T47D (cell line): ENCODE measurements around the gene UPK1A.

Experiments
- DNase-seq, 2 experiments: peaks; one replicate each; pipeline versions ENCODE4 v3.0.0 to v3.0.0-alpha.2; 2011 to 2012; ENCODE audit warnings: low read depth in 1 of 2, low spot score in 1 of 2
- JUND ChIP-seq: IDR thresholded peaks from 2 replicates; pipeline ENCODE4 v1.6.1; 2012; ENCODE audit warnings: low read depth
- in situ Hi-C: cut with HindIII; loops from 2 replicates; pipeline ENCODE4 v1.10.0; 2016; ENCODE audit warnings: low sequenced_read_pairs, low pct_unique_long_range_greater_than_20kb

UPK1A gene

DNA sequence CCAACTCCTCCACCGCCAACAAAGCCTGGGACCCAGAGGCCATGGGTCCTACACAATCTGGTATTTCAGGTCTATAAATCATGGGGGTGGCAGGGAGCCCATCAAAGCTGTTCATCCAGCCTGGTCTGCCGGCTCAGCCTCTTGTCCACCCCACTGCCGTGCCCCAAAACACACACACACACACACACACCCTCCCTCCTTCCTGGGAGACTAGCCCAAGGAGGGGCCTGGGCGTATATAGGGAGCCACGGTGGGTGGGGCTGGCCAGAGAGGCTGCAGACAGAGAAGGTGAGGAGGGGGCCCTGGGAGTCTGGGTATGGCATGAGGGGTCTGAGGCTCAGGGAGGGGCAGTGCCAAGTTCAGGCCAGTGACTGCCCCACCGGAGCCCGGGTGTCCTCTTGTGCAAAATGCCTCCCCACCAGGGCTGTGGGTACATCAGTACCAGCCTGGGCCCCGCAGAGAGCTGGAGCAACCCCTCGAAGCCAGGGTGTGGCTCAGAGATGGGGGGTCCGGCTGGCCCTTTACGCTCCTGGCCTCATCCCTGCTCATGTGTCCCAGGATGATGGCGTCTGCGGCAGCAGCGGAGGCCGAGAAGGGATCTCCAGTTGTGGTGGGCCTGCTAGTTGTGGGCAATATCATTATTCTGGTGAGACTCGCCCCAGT lies at the start of gene UPK1A:
Gene UPK1A (plus strand): TSS at position 267 of the 663 bp plus-strand sequence. CDS start 296 bp downstream, at position 563.
- TF ChIP-seq JUND, result no peak
- in situ Hi-C loops, result no loop called here
- DNase-seq, result peak; percentile 21 to 78

DNA sequence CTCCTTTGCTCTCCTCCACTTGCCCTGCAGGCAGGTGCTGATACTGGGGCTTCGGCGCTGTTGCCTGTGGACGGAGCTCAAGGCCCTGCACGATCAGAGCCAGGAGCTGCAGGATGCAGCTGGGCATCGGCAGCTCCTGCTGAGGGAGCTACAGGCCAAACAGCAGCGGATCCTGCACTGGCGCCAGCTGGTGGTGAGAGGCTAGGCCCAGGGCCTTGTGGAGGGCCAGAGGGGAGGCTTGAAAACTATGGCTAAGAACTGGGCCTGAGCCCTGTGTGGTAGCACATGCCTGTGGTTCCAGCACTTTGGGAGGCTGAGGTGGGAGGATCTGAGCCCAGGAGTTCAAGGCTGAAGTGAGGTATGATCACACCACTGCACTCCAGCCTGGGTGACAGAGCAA lies 47.5 kb upstream of the UPK1A start:
- TF ChIP-seq JUND, result no peak
- no peak for DNase-seq
- in situ Hi-C loops, result no loop called here

DNA sequence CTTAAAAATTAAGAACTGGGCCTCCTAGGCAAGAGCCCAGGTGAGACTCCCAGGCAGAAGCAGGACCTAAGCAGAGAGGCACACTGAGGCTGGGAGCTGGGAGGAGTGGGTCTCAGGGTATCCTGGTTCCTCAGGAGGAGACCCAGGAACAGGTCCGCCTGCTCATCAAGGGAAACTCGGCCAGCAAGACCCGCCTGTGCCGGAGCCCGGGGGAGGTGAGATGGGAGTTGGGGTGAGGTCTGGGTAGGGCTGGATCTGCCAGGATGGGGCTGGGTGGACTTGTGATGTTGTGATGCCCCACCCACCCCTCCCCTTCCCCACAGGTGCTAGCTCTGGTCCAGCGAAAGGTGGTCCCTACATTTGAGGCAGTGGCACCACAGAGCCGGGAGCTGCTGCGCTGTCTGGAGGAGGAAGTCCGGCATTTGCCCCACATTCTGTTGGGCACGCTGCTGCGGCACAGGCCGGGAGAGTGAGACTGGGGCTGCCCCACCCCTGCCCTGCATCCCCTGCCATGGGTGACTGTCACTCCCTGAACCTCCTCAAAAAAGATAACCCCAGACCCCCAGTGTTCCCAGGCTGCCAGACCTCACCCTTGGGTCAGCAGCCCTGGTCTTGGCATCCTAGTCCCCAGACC lies 46.9 kb upstream of the UPK1A start:
- TF ChIP-seq JUND, result no peak
- DNase-seq, result no peak
- in situ Hi-C loops, result no loop called here

DNA sequence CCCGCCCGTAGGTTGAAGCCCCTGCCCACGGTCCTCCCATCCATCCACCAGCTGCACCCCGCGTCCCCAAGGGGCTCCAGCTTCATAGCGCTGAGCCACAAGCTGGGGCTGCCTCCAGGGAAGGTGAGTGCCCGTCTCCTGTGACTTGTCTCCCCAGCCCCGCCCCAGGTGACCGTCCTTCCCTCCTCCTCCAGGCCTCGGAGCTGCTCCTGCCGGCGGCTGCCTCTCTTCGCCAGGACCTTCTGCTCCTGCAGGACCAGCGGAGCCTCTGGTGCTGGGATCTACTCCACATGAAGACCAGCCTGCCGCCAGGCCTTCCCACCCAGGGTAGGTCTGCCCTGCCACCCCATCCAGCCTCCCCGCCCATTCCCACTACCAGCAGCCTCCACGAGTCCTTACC lies 46.3 kb upstream of the UPK1A start:
- no peak for DNase-seq
- TF ChIP-seq JUND, result no peak
- in situ Hi-C loops, result no loop called here

DNA sequence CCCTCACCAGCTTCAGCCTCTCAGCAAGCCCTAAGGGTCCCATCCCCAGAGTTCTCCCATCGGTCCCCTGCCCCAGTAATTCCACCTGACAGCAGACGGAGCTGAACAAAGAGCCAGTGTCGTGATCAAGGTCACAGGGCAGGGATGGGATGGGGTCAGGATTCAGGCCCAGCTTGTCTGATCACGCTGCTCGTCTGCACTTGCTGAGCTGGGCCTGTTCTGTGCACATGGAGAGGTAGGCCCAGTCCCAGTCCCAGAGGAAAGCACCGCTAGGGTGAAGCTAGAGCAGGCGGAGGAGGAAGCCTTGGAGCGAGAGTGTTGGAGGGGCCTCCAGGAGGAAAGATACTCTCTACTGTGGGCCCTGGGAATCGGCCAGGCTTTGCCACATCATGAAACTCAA lies 44.6 kb upstream of the UPK1A start:
- in situ Hi-C loops, result no loop called here
- DNase-seq, result no peak
- no peak for TF ChIP-seq JUND

DNA sequence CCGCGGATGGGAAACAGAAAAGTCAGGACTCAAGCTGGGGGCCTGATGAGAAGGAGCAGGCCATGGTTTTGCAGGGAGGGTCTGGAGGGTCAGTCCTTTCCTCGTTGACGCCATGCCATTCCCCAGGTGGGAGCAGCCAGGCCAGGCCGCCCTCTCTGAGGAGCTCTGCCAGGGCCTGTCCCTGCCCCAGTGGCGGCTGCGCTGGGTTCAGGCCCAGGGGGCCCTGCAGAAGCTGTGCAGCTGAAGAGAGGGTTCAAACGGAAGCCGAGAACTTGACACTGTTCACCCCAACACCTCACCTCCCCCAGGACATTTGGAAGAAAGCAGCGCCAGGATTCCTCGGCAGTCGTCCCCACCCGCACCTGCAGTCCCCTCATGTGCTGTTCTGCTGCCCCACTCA lies 43.6 kb upstream of the UPK1A start:
- no peak for DNase-seq
- in situ Hi-C loops, result no loop called here
- TF ChIP-seq JUND, result no peak

DNA sequence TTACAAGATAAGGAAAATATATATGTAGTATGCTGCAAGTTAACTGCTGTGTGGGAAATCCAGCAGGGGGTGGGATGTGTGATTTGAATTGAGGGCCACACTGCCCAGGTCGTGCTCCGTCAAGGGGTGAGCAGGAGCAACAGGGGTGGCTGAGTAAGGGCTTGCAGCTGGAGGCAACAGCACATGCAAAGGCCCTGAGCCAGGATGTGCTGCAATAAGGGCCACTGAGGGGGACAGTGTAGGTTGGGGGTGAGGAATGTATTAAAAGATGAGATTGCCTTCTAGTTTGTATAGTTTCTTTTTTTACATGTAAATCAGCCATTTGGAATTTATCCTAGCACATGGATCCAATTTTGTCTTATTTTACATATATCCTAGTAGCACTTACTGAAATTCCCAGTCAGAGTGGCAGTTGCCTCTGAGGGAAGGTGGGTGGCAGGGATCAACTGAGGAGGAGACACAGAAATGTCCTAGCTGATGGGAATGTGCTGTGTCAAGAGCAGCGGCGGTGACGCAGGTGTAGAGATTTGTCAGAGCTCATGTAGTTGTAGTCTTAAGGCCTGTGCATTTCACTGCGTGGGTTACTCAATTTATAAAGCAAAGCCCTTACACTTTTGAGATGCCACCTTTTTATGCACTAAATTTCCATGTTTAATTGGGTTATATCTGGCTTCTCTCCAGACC lies 42.8 kb upstream of the UPK1A start:
- no peak for TF ChIP-seq JUND
- no peak for DNase-seq
- in situ Hi-C loops, result no loop called here

DNA sequence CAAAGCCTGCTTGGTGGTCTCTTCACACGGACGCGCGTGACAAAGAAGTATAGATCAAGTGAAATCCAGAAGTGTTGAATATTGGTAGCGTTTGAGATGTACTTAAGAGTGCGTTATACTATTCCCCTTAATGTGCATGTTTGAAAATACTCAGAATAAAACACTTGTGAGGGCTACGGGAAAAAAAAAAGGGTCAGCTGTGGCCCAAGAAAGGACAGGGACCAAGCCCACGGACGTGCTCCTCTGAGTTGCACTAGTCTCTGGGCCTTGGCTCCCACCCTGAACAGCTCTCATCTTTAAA lies 38.1 kb upstream of the UPK1A start:
- TF ChIP-seq JUND, result no peak
- DNase-seq, result no peak
- in situ Hi-C loops, result no loop called here

DNA sequence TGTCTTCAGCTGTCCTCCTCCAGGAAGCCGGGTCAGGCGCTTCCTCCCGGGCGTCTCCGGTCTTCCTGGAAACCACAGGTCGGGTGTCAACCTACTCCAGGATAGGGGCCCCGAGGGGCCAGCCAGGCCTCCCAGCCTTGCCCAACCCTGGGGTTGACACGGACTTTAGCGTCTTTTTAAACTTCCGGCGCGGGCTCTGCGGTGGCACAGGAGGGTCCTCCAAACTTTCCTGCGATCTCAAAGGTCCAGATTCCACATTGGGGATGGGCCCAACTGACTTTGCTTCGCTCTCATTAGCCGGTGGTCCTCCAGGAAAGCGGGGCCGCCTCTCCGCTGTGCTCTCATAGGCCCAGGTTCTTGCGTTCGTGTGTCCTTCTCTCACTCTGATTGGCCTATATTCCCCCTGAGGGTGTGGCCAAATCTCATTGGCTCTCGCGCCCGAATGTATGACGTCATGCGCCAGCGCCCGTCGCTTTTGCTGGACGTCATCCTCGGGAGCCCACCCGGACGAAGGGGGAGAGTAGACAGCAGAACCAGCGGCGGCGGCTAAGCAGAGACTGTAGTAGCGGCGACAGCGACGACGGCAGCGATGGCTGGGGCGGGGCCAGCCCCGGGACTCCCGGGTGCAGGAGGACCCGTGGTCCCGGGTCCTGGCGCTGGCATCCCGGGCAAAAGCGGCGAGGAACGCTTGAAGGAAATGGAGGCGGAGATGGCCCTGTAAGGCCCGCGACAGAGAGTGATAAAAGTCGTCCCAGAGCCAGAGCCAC lies 37.6 kb upstream of the UPK1A start, which contains the start of gene RBM42:
Gene RBM42 (plus strand): TSS at position 472 of the 767 bp plus-strand sequence. CDS start 118 bp downstream, at position 590.
- TF ChIP-seq JUND, result no peak
- in situ Hi-C loops, result no loop called here
- DNase-seq, result peak; percentile 96 to 99

DNA sequence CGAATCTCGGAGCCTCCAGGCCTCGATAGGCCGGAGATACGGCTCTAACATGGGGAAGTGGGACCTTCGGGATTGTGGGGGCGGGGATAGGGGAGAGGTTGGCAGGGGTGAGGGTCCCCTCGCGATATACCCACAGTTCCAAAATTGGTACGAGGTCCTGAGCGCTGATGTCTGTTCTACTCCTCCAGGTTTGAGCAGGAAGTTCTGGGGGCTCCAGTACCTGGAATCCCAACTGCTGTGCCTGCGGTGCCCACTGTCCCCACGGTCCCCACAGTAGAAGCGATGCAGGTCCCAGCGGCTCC lies 37.0 kb upstream of the UPK1A start:
- in situ Hi-C loops, result no loop called here
- TF ChIP-seq JUND, result no peak
- DNase-seq, result no peak

DNA sequence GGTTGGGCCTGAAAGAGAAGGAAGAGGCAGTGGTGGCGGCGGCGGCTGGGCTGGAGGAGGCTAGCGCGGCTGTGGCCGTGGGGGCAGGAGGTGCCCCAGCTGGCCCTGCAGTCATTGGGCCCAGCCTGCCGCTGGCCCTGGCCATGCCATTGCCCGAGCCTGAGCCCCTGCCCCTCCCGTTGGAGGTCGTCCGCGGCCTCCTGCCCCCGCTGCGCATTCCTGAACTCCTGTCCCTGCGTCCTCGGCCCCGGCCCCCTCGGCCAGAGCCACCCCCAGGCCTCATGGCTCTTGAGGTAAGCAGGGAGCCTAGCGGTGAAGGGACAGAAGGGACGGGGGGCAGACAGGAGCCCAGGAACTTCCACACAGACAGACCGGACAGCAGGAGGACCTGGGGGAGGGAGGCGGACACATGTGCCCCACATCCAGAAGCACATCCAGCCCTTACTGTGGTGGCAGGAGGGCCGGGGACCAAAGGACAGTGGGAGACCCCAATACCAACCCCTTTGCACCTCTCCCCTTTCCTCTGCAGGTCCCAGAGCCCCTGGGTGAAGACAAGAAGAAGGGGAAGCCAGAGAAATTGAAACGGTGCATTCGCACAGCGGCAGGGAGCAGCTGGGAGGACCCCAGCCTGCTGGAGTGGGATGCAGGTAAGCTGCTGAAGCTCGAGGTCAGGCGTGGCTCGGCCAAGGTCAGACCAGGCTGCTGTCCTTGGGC lies 32.4 kb upstream of the UPK1A start:
- DNase-seq, result no peak
- in situ Hi-C loops, result no loop called here
- TF ChIP-seq JUND, result no peak

DNA sequence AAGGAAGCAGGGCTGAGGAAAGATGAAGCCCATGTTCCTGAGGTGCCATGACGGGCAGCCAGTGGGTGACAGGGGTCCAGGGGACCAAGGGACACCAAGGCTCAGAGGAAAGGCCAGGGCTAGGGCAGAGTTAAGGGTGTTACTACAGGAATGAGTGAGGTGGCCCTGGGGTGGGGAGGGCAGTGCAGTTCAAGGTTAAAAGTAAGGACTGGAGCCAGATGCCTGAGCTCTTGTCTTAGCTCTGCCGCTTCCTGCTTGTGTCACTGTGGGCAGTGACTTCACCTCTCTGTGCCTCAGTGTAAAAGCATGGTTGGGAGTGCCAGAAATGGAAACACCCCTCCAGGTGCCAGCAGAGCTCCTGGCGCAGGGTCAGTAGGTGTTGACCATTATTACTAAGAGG lies 29.7 kb upstream of the UPK1A start:
- no peak for TF ChIP-seq JUND
- in situ Hi-C loops, result no loop called here
- no peak for DNase-seq
